PFSK-1 (cell line): Measurements from ENCODE around the gene PEAK3.

Experiments
- POLR2AphosphoS5 ChIP-seq: IDR thresholded peaks from 2 replicates; pipeline ENCODE4 v1.6.1; 2012; ENCODE audit warnings: low read depth, mild to moderate bottlenecking, control low read depth, low read length, moderate library complexity
- REST ChIP-seq, 2 experiments: IDR thresholded peaks; 2 replicates each; pipeline versions ENCODE4 v1.6.1 to v1.8.0; 2011 to 2012; ENCODE audit warnings: low read depth in 2 of 2, low read length in 2 of 2, control low read depth in 1 of 2, inconsistent platforms in 1 of 2, mild to moderate bottlenecking in 1 of 2, moderate library complexity in 1 of 2; ENCODE audit not compliant: insufficient read depth in 1 of 2
- SIN3A ChIP-seq: IDR thresholded peaks from 2 replicates; pipeline ENCODE4 v1.6.1; 2012; ENCODE audit warnings: mild to moderate bottlenecking, low read length, moderate library complexity, borderline replicate concordance; ENCODE audit not compliant: insufficient read depth
- TAF1 ChIP-seq: IDR thresholded peaks from 2 replicates; pipeline ENCODE4 v1.6.1; 2012; ENCODE audit warnings: low read length, control low read depth, borderline replicate concordance; ENCODE audit not compliant: insufficient read depth

- no peak for TF ChIP-seq POLR2AphosphoS5
- no peak for TF ChIP-seq REST (IDR thresholded peaks at IDR 0.05; ENCODE audit: insufficient read depth in 1 of 2, low read depth in 2 of 2, low read length in 2 of 2)
- TF ChIP-seq TAF1: no peak
- TF ChIP-seq SIN3A: no peak
These were observed 26.7 kb downstream of the PEAK3 start for GRCh38 chr19:2255112-2255845.
